Measurements from ENCODE around the gene RABGAP1L. TPM values are rescaled to one million over a fixed set of nuclear protein-coding genes. Genes with fewer than 3 reads are reported as not detected.
"Not testable (repeated sequence)": the region's sequence is repeated elsewhere in the genome, so short reads cannot be mapped to it uniquely, and the experiment has no call there.

The RABGAP1L gene
- total RNA-seq, 1 experiment from 2014 or later, result 57.4 TPM

GRCh38 chr1:174643206-174643605 is 483.9 kb downstream of the RABGAP1L start:
- no peaks in the 10 kb centered on the region for H4K20me1 ChIP-seq (ENCODE audit: insufficient read depth)
- H3K79me2 ChIP-seq (ENCODE audit: low read depth), result no peaks in the 10 kb centered on the region
- no peaks in the 10 kb centered on the region for H3K36me3 ChIP-seq (ENCODE audit: low read depth)
- H2AFZ ChIP-seq, result no peak overlapping the region
- no peak overlapping the region for H3K27ac ChIP-seq
- H3K9me2 ChIP-seq (ENCODE audit: insufficient read depth), result no peaks in the 10 kb centered on the region
- H3K4me1 ChIP-seq (replicated peaks; ENCODE audit: insufficient read depth), result no peaks in the 10 kb centered on the region
- ChIA-PET POLR2A (ENCODE audit: unreplicated experiment) (no interaction called here), CTCF (no interaction called here)
- no peak for TF ChIP-seq CTCF (conservative IDR thresholded peaks at IDR 0.05)
- no peak for TF ChIP-seq EZH2 (IDR thresholded peaks at IDR 0.05; ENCODE audit: low read depth)
- BruUV-seq (replicated peaks), result no TSS peak
- H3K4me2 ChIP-seq, result no peak overlapping the region
- no peak overlapping the region for H3K4me3 ChIP-seq
- intact Hi-C loops (cut with micrococcal nuclease; ENCODE audit: unreplicated experiment), result no loop called here
- DNase-seq, result no peak
- no peaks in the 10 kb centered on the region for H3K9me3 ChIP-seq (ENCODE audit: insufficient read depth, low read depth)
- no peaks in the 10 kb centered on the region for H3K27me3 ChIP-seq (ENCODE audit: insufficient read depth, low read depth)
- no peaks in the 10 kb centered on the region for H3F3A ChIP-seq (ENCODE audit: insufficient read depth, low read depth)

GRCh38 chr1:174649572-174649971 is 490.3 kb downstream of the RABGAP1L start:
- H3K4me1 ChIP-seq (replicated peaks; ENCODE audit: insufficient read depth); H4K20me1 ChIP-seq (ENCODE audit: insufficient read depth); H3K36me3 ChIP-seq (ENCODE audit: low read depth); H3K79me2 ChIP-seq (ENCODE audit: low read depth); H3K27ac ChIP-seq; intact Hi-C loops (cut with micrococcal nuclease; ENCODE audit: unreplicated experiment); H3K4me2 ChIP-seq; BruUV-seq (replicated peaks); CTCF ChIA-PET; H2AFZ ChIP-seq; H3K4me3 ChIP-seq; DNase-seq; H3K9me2 ChIP-seq (ENCODE audit: insufficient read depth); H3F3A ChIP-seq (ENCODE audit: insufficient read depth, low read depth); H3K27me3 ChIP-seq (ENCODE audit: insufficient read depth, low read depth); POLR2A ChIA-PET (ENCODE audit: unreplicated experiment); H3K9me3 ChIP-seq (ENCODE audit: insufficient read depth, low read depth): not testable (repeated sequence)

- TF ChIP-seq CTCF (conservative IDR thresholded peaks at IDR 0.05) (no peak), EZH2 (IDR thresholded peaks at IDR 0.05; ENCODE audit: low read depth) (no peak)
- Histone ChIP-seq H3K79me2 (ENCODE audit: low read depth) (no peaks in the 10 kb centered on the region), H3K4me2 (no peak overlapping the region), H3K27ac (no peak overlapping the region), H2AFZ (no peak overlapping the region), H3K4me1 (replicated peaks; ENCODE audit: insufficient read depth) (no peaks in the 10 kb centered on the region), H3K9me3 (ENCODE audit: insufficient read depth, low read depth) (no peaks in the 10 kb centered on the region; the same call in 1 of the 2 replicates), H4K20me1 (ENCODE audit: insufficient read depth) (no peaks in the 10 kb centered on the region), H3K4me3 (no peak overlapping the region), H3K36me3 (ENCODE audit: low read depth) (no peaks in the 10 kb centered on the region), H3K27me3 (ENCODE audit: insufficient read depth, low read depth) (no peaks in the 10 kb centered on the region), H3F3A (ENCODE audit: insufficient read depth, low read depth) (no peaks in the 10 kb centered on the region), H3K9me2 (ENCODE audit: insufficient read depth) (no peaks in the 10 kb centered on the region)
- BruUV-seq (replicated peaks), result no TSS peak
- intact Hi-C loops (cut with micrococcal nuclease; ENCODE audit: unreplicated experiment), result no loop called here
- CTCF ChIA-PET, result no interaction called here
- DNase-seq, result no peak
- POLR2A ChIA-PET (ENCODE audit: unreplicated experiment), result no interaction called here
These were observed 493.4 kb downstream of the RABGAP1L start for GRCh38 chr1:174652569-174653280.

DNA sequence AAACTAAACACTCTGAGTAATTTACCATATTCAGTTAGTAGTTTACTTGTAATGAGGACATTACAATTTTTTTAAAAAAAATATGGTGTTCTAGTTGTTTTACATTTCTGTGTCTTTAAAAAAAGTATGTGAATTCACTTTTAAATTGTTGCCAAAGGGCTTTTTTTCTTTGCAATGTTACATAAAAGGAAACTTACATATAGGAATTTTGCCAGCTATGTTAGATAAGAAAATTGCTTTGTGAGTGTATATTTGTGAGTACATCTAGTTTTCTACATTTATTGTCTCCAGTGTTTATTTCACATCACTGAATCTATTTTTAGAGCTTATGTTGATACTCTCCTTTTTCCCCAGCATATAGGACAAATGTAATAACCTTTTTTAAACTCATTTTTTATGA is 495.2 kb downstream of the RABGAP1L start:
- Histone ChIP-seq H3K4me2 (no peak overlapping the region), H3K36me3 (ENCODE audit: low read depth) (no peaks in the 10 kb centered on the region), H3K79me2 (ENCODE audit: low read depth) (no peaks in the 10 kb centered on the region), H3K9me3 (ENCODE audit: insufficient read depth, low read depth) (no peaks in the 10 kb centered on the region; the same call in 1 of the 2 replicates), H3K27me3 (ENCODE audit: insufficient read depth, low read depth) (no peaks in the 10 kb centered on the region), H3F3A (ENCODE audit: insufficient read depth, low read depth) (no peaks in the 10 kb centered on the region), H4K20me1 (ENCODE audit: insufficient read depth) (no peaks in the 10 kb centered on the region), H3K4me1 (replicated peaks; ENCODE audit: insufficient read depth) (no peaks in the 10 kb centered on the region), H3K4me3 (no peak overlapping the region), H3K27ac (no peak overlapping the region), H3K9me2 (ENCODE audit: insufficient read depth) (no peaks in the 10 kb centered on the region), H2AFZ (no peak overlapping the region)
- intact Hi-C loops (cut with micrococcal nuclease; ENCODE audit: unreplicated experiment), result no loop called here
- ChIA-PET POLR2A (ENCODE audit: unreplicated experiment) (no interaction called here), CTCF (no interaction called here)
- TF ChIP-seq EZH2 (IDR thresholded peaks at IDR 0.05; ENCODE audit: low read depth) (no peak), CTCF (conservative IDR thresholded peaks at IDR 0.05) (no peak)
- no peak for DNase-seq
- no TSS peak for BruUV-seq (replicated peaks)
